Sigmoid colon (tissue), 4 donors: ENCODE data around the gene GPR75.

Experiments
- POLR2A ChIP-seq, 2 donors: fragments of 450-650 bp; IDR thresholded peaks; one replicate each; pipeline ENCODE4 v1.6.1; 2016; ENCODE audit warnings: antibody characterized with exemption in 2 of 2, mild to moderate bottlenecking in 2 of 2, moderate library complexity in 2 of 2
- POLR2AphosphoS5 ChIP-seq, 4 donors: sonication (generic); formaldehyde crosslinking; IDR thresholded peaks; one replicate each; pipeline ENCODE4 v1.6.1; 2017; ENCODE audit warnings: antibody characterized with exemption in 4 of 4
- TF ChIP-seq, protein P1 (sequence below), 4 experiments: fragments of 450-650 bp in 3 of 4; fragments of 200-600 bp in 1 of 4; IDR thresholded peaks; one replicate each; pipeline ENCODE4 v1.5.1; 2016 to 2019; ENCODE audit warnings: antibody characterized with exemption in 4 of 4, mild to moderate bottlenecking in 3 of 4, moderate library complexity in 2 of 4

DNA sequence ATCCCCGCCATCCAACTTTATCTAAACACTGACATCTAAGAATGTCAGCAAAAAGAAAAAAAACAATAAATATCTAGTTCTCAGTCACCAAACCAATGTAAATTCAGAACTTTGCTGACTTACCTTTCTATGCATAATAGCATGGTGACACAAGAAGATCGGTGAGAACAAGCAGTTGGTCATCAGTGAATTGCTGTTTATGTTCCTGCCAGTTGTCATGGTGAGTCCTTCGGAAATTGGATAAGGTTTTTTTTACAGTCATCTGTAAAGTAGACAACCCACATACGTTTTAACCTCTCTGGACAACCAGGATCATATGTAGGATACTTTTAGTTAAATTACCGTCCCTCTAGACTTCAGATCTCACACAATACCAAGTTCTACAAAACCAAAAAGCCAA, 6.2 kb upstream of the GPR75 start:
- TF ChIP-seq, protein P1, sequence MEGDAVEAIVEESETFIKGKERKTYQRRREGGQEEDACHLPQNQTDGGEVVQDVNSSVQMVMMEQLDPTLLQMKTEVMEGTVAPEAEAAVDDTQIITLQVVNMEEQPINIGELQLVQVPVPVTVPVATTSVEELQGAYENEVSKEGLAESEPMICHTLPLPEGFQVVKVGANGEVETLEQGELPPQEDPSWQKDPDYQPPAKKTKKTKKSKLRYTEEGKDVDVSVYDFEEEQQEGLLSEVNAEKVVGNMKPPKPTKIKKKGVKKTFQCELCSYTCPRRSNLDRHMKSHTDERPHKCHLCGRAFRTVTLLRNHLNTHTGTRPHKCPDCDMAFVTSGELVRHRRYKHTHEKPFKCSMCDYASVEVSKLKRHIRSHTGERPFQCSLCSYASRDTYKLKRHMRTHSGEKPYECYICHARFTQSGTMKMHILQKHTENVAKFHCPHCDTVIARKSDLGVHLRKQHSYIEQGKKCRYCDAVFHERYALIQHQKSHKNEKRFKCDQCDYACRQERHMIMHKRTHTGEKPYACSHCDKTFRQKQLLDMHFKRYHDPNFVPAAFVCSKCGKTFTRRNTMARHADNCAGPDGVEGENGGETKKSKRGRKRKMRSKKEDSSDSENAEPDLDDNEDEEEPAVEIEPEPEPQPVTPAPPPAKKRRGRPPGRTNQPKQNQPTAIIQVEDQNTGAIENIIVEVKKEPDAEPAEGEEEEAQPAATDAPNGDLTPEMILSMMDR (IDR thresholded peaks at IDR 0.05) = no peak
- TF ChIP-seq POLR2AphosphoS5 (IDR thresholded peaks at IDR 0.05) = no peak
- TF ChIP-seq POLR2A (IDR thresholded peaks at IDR 0.05) = no peak
